ENCODE results near the gene STEAP1B. TPM values are rescaled to one million over a fixed set of nuclear protein-coding genes. Genes with fewer than 3 reads are reported as not detected.
"Not testable (repeated sequence)": the region's sequence is repeated elsewhere in the genome, so short reads cannot be mapped to it uniquely, and the experiment has no call there.

The STEAP1B gene
- polyA plus RNA-seq, 3 donors, result 0.16 TPM; not detected in 2

DNA sequence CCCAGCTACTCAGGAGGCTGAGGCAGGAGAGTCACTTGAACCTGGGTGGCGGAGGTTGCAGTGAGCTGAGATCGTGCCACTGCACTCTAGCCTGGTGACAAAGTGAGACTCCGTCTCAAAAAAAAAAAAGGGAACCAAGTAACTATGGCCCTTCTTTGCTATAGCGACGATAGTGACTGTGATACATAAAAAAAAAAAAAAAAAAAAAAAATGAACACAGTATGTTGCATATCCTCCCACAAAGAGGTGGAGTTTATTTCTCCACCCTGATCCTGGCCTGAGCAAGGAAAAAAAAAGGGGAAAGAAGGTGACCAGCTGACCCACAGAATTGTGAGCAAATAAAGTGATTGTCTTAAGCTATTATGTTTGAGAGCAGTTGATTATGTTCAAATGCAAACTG lies 42.3 kb upstream of the STEAP1B start:
- H3K4me2 ChIP-seq (replicated peaks; ENCODE audit: extremely low read depth, low read length, poor library complexity, severe bottlenecking), result no peak overlapping the region
- no peak overlapping the region for H3K4me3 ChIP-seq (replicated peaks in 1 of 3; ENCODE audit: low read depth in 2 of 3, low read length in 3 of 3)
- no peaks in the 10 kb centered on the region for H3K36me3 ChIP-seq (replicated peaks in 1 of 2; ENCODE audit: control insufficient read depth in 1 of 2, insufficient read depth in 2 of 2, low read length in 2 of 2)
- H4K20me1 ChIP-seq (ENCODE audit: insufficient read depth, low read length), result no peaks in the 10 kb centered on the region
- TF ChIP-seq, protein P1, sequence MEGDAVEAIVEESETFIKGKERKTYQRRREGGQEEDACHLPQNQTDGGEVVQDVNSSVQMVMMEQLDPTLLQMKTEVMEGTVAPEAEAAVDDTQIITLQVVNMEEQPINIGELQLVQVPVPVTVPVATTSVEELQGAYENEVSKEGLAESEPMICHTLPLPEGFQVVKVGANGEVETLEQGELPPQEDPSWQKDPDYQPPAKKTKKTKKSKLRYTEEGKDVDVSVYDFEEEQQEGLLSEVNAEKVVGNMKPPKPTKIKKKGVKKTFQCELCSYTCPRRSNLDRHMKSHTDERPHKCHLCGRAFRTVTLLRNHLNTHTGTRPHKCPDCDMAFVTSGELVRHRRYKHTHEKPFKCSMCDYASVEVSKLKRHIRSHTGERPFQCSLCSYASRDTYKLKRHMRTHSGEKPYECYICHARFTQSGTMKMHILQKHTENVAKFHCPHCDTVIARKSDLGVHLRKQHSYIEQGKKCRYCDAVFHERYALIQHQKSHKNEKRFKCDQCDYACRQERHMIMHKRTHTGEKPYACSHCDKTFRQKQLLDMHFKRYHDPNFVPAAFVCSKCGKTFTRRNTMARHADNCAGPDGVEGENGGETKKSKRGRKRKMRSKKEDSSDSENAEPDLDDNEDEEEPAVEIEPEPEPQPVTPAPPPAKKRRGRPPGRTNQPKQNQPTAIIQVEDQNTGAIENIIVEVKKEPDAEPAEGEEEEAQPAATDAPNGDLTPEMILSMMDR (IDR thresholded peaks at IDR 0.05), result no peak
- H2AFZ ChIP-seq (ENCODE audit: insufficient read depth, low read depth, low read length, poor library complexity, severe bottlenecking), result no peak overlapping the region
- WGBS (ENCODE audit: insufficient coverage), result 59% methylated on average over 3 of the region's 5 CpGs
- Mint-ChIP-seq H3K36me3 (no peaks in the 10 kb centered on the region), H3K27ac (no peak overlapping the region), H3K27me3 (ENCODE audit: low read depth in 3 of 3) (peaks cover 5 to 8% (median 5%) of the 10 kb centered on the region in 3 donors), H3K4me3 (no peak overlapping the region), H3K4me1 (no peaks in the 10 kb centered on the region), H3K9me3 (no peaks in the 10 kb centered on the region)
- H3K27ac ChIP-seq (ENCODE audit: low read depth in 1 of 2, low read length in 2 of 2), result no peak overlapping the region
- H3K9me3 ChIP-seq (replicated peaks in 1 of 2; ENCODE audit: control insufficient read depth in 1 of 2, insufficient read depth in 1 of 2, low read length in 2 of 2), result no peaks in the 10 kb centered on the region
- H3K27me3 ChIP-seq (ENCODE audit: control insufficient read depth in 2 of 2, insufficient read depth in 2 of 2, low read length in 2 of 2), result peaks cover 7 to 15% of the 10 kb centered on the region in 2 donors
- no peaks in the 10 kb centered on the region for H3K4me1 ChIP-seq (ENCODE audit: control insufficient read depth in 1 of 2, insufficient read depth in 2 of 2, low read length in 2 of 2)
- H3K9ac ChIP-seq (ENCODE audit: insufficient read depth, low read length, poor library complexity, severe bottlenecking), result no peak overlapping the region
- intact Hi-C loops (cut with micrococcal nuclease), result no loop called here
- no peaks in the 10 kb centered on the region for H3K79me2 ChIP-seq (ENCODE audit: insufficient read depth, low read length)
- DNase-seq, result no peak

DNA sequence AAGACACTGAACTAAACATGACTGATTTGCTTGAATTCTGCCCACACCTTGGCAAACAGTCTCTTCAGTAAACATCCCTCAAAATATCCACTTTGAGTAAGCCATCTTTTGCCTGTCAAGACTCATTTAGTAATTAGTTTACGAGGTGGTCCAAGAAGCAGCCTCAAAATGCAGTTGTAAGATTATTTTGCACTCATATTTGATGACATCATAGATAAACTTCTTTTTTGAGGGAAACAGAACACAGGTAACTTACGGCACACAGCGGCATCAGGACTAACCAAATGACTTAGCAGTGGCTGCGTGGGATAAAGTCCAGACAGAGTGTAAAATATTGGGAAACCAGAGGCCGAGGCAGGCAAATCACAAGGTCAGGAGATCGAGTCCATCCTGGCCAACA lies 41.8 kb upstream of the STEAP1B start:
- no peaks in the 10 kb centered on the region for H3K4me1 Mint-ChIP-seq
- H3K27me3 ChIP-seq (ENCODE audit: control insufficient read depth in 2 of 2, insufficient read depth in 2 of 2, low read length in 2 of 2), result peaks cover 7 to 10% of the 10 kb centered on the region in 2 donors
- no peak overlapping the region for H3K9ac ChIP-seq (ENCODE audit: insufficient read depth, low read length, poor library complexity, severe bottlenecking)
- DNase-seq, result no peak
- no peak overlapping the region for H2AFZ ChIP-seq (ENCODE audit: insufficient read depth, low read depth, low read length, poor library complexity, severe bottlenecking)
- no peaks in the 10 kb centered on the region for H3K9me3 Mint-ChIP-seq
- peaks cover under 1 to 6% (median 5%) of the 10 kb centered on the region in 3 donors for H3K27me3 Mint-ChIP-seq (ENCODE audit: low read depth in 3 of 3)
- no peak overlapping the region for H3K27ac ChIP-seq (ENCODE audit: low read depth in 1 of 2, low read length in 2 of 2)
- H3K9me3 ChIP-seq (replicated peaks in 1 of 2; ENCODE audit: control insufficient read depth in 1 of 2, insufficient read depth in 1 of 2, low read length in 2 of 2), result no peaks in the 10 kb centered on the region
- no peaks in the 10 kb centered on the region for H3K36me3 ChIP-seq (replicated peaks in 1 of 2; ENCODE audit: control insufficient read depth in 1 of 2, insufficient read depth in 2 of 2, low read length in 2 of 2)
- no peak overlapping the region for H3K4me2 ChIP-seq (replicated peaks; ENCODE audit: extremely low read depth, low read length, poor library complexity, severe bottlenecking)
- intact Hi-C loops (cut with micrococcal nuclease), result no loop called here
- H3K79me2 ChIP-seq (ENCODE audit: insufficient read depth, low read length), result no peaks in the 10 kb centered on the region
- H4K20me1 ChIP-seq (ENCODE audit: insufficient read depth, low read length), result no peaks in the 10 kb centered on the region
- no peaks in the 10 kb centered on the region for H3K36me3 Mint-ChIP-seq
- WGBS (ENCODE audit: insufficient coverage), result 82% methylated on average over 4 of the region's 6 CpGs
- H3K4me3 ChIP-seq (replicated peaks in 1 of 3; ENCODE audit: low read depth in 2 of 3, low read length in 3 of 3), result no peak overlapping the region
- no peak overlapping the region for H3K27ac Mint-ChIP-seq
- H3K4me1 ChIP-seq (ENCODE audit: control insufficient read depth in 1 of 2, insufficient read depth in 2 of 2, low read length in 2 of 2), result no peaks in the 10 kb centered on the region
- no peak overlapping the region for H3K4me3 Mint-ChIP-seq
- TF ChIP-seq, protein P1 (IDR thresholded peaks at IDR 0.05), result no peak

DNA sequence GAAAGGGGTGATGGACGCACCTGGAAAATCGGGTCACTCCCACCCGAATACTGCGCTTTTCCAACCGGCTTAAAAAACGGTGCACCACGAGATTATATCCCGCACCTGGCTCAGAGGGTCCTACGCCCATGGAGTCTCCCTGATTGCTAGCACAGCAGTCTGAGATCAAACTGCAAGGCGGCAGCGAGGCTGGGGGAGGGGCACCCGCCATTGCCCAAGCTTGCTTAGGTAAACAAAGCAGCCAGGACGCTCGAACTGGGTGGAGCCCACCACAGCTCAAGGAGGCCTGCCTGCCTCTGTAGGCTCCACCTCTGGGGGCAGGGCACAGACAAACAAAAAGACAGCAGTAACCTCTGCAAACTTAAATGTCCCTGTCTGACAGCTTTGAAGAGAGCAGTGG lies 28.5 kb upstream of the STEAP1B start:
- H3K4me3 Mint-ChIP-seq; H3K4me1 ChIP-seq (ENCODE audit: control insufficient read depth in 1 of 2, insufficient read depth in 2 of 2, low read length in 2 of 2); H3K4me1 Mint-ChIP-seq; H3K9ac ChIP-seq (ENCODE audit: insufficient read depth, low read length, poor library complexity, severe bottlenecking); H3K9me3 Mint-ChIP-seq; H3K27ac ChIP-seq (ENCODE audit: low read depth in 1 of 2, low read length in 2 of 2); DNase-seq; intact Hi-C loops (cut with micrococcal nuclease); H2AFZ ChIP-seq (ENCODE audit: insufficient read depth, low read depth, low read length, poor library complexity, severe bottlenecking); H3K79me2 ChIP-seq (ENCODE audit: insufficient read depth, low read length); H3K36me3 Mint-ChIP-seq; H3K36me3 ChIP-seq (replicated peaks in 1 of 2; ENCODE audit: control insufficient read depth in 1 of 2, insufficient read depth in 2 of 2, low read length in 2 of 2); H3K27ac Mint-ChIP-seq; H4K20me1 ChIP-seq (ENCODE audit: insufficient read depth, low read length); H3K27me3 Mint-ChIP-seq (ENCODE audit: low read depth in 3 of 3); H3K27me3 ChIP-seq (ENCODE audit: control insufficient read depth in 2 of 2, insufficient read depth in 2 of 2, low read length in 2 of 2); H3K4me3 ChIP-seq (replicated peaks in 1 of 3; ENCODE audit: low read depth in 2 of 3, low read length in 3 of 3); H3K4me2 ChIP-seq (replicated peaks; ENCODE audit: extremely low read depth, low read length, poor library complexity, severe bottlenecking); H3K9me3 ChIP-seq (replicated peaks in 1 of 2; ENCODE audit: control insufficient read depth in 1 of 2, insufficient read depth in 1 of 2, low read length in 2 of 2): not testable (repeated sequence)
- WGBS (ENCODE audit: insufficient coverage), result no CpG with 5 or more reads among the region's 14 CpGs
